Measurements from ENCODE around the gene FREY1.

Gene FREY1

GRCh38 chr11:45889966-45890365 is 17.1 kb downstream of the FREY1 start:
- no peaks in the 10 kb centered on the region for H3K36me3 ChIP-seq (replicated peaks)
- no peak overlapping the region for H3K27ac ChIP-seq
- no peak overlapping the region for H3K4me3 ChIP-seq (ENCODE audit: low read depth, low read length)
- in situ Hi-C loops (cut with HindIII; ENCODE audit: low pct_ligation_motif_present, low sequenced_read_pairs) = no loop called here
- no peaks in the 10 kb centered on the region for H3K27me3 ChIP-seq (replicated peaks)
- no peak for TF ChIP-seq CTCF (IDR thresholded peaks at IDR 0.05; ENCODE audit: low read depth, low read length, missing control alignments)
- no peak for DNase-seq

GRCh38 chr11:45889555-45889954 is 17.5 kb downstream of the FREY1 start:
- no peak for DNase-seq
- in situ Hi-C loops (cut with HindIII; ENCODE audit: low pct_ligation_motif_present, low sequenced_read_pairs) = no loop called here
- H3K36me3 ChIP-seq (replicated peaks) = no peaks in the 10 kb centered on the region
- H3K27ac ChIP-seq = no peak overlapping the region
- no peak overlapping the region for H3K4me3 ChIP-seq (ENCODE audit: low read depth, low read length)
- TF ChIP-seq CTCF (IDR thresholded peaks at IDR 0.05; ENCODE audit: low read depth, low read length, missing control alignments) = no peak
- no peaks in the 10 kb centered on the region for H3K27me3 ChIP-seq (replicated peaks)

DNA sequence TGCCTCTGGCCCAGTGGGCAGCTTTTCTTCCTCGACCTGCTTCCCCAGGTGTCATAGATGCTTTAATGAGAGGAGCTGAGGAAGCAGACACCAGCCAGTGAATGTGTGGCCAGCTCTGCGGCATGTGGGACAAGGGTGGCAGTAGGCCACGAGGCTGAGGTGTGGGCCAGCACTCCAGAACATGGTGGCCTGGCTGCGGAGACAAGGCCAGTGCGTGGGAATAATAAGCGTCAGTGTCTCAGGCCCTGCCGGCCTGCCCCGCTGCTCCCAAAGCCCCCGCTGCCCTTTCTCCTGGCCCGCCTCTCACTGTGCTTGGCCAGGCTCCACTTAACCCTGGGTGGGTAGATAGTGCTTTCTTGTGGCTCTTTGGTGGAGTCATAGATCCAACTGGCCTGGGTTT is 19.5 kb downstream of the FREY1 start:
- H3K4me3 ChIP-seq (ENCODE audit: low read depth, low read length) = no peak overlapping the region
- H3K27me3 ChIP-seq (replicated peaks) = no peaks in the 10 kb centered on the region
- in situ Hi-C loops (cut with HindIII; ENCODE audit: low pct_ligation_motif_present, low sequenced_read_pairs) = no loop called here
- no peak overlapping the region for H3K27ac ChIP-seq
- DNase-seq = no peak
- H3K36me3 ChIP-seq (replicated peaks) = no peaks in the 10 kb centered on the region
- TF ChIP-seq CTCF (IDR thresholded peaks at IDR 0.05; ENCODE audit: low read depth, low read length, missing control alignments) = no peak

- no peak overlapping the region for H3K4me3 ChIP-seq (ENCODE audit: low read depth, low read length)
- H3K27me3 ChIP-seq (replicated peaks) = no peaks in the 10 kb centered on the region
- in situ Hi-C loops (cut with HindIII; ENCODE audit: low pct_ligation_motif_present, low sequenced_read_pairs) = no loop called here
- H3K36me3 ChIP-seq (replicated peaks) = no peaks in the 10 kb centered on the region
- no peak overlapping the region for H3K27ac ChIP-seq
- no peak for TF ChIP-seq CTCF (IDR thresholded peaks at IDR 0.05; ENCODE audit: low read depth, low read length, missing control alignments)
- DNase-seq = no peak
Measured at GRCh38 chr11:45886816-45887520, 20.1 kb downstream of the FREY1 start.

DNA sequence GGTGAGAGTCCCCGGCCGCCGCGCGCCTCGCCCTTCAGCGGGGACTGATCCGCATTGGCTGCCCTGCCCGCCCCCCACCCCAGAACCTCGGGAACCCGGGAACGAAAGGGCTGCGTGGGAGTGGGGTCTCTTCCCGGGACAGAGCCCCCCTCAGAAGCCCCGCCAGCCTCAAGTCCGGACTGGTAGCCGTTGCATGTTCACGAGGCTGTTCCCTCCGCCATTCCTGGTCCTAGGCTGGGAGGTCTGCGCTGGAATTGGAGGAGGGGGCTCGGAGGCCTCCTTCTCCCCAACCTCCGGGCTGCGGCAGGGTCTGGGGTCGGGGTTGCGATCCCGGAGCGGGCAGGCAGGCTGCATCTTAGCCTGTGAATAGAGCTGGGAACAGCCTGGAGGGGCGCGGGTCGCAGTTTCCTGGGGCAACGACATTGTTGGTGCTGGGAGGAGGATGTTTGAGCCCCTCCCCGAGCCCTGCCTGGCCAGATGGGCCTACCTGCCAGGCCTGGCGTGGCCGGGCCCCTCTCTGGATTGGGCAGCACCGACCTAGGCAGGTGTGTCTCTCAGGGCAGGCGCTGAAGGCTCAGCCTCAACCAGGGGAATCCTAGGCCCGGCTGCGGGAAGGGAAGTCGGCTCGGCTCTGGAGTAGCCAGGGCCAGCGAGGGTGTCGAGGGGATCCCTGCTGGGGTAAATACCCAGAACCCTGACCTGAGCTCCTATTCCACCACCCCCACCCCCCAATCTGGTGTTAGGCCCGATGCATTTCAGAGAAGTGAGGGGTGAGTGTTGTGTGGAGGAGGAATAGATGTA is 20.9 kb downstream of the FREY1 start:
- in situ Hi-C loops (cut with HindIII; ENCODE audit: low pct_ligation_motif_present, low sequenced_read_pairs) = no loop called here
- TF ChIP-seq CTCF (IDR thresholded peaks at IDR 0.05; ENCODE audit: low read depth, low read length, missing control alignments) = no peak
- no peak overlapping the region for H3K27ac ChIP-seq
- no peaks in the 10 kb centered on the region for H3K27me3 ChIP-seq (replicated peaks)
- peak overlapping the region; percentile 37 for H3K4me3 ChIP-seq (ENCODE audit: low read depth, low read length)
- no peak for DNase-seq
- peaks cover 1% of the 10 kb centered on the region for H3K36me3 ChIP-seq (replicated peaks)

Data from brain microvascular endothelial cell (primary cell).